Neural crest cell (in vitro differentiated cells): ENCODE measurements around the gene PTK6. TPM values are rescaled to one million over a fixed set of nuclear protein-coding genes. Genes with fewer than 3 reads are reported as not detected.
"Not testable (repeated sequence)": the region's sequence is repeated elsewhere in the genome, so short reads cannot be mapped to it uniquely, and the experiment has no call there.

Experiments
- DNase-seq: peaks from one replicate; pipeline ENCODE4 v3.0.0; 2021; ENCODE audit warnings: low read depth, mixed read lengths, low spot score
- H3K27ac Mint-ChIP-seq: one replicate; pipeline ENCODE4 v1.8.0; 2021; ENCODE audit warnings: mild to moderate bottlenecking, mixed read lengths; ENCODE audit not compliant: unreplicated experiment
- H3K27me3 Mint-ChIP-seq: 2 replicates; pipeline ENCODE4 v1.8.0; 2021; ENCODE audit warnings: low read depth, mild to moderate bottlenecking, mixed read lengths
- H3K36me3 Mint-ChIP-seq: 2 replicates; pipeline ENCODE4 v1.8.0; 2021; ENCODE audit warnings: low read depth, mild to moderate bottlenecking, mixed read lengths
- H3K4me1 Mint-ChIP-seq: 2 replicates; pipeline ENCODE4 v1.8.0; 2021; ENCODE audit warnings: mixed read lengths
- H3K4me3 Mint-ChIP-seq: one replicate; pipeline ENCODE4 v1.8.0; 2021; ENCODE audit warnings: mild to moderate bottlenecking, mixed read lengths
- H3K9me3 Mint-ChIP-seq: 2 replicates; pipeline ENCODE4 v1.8.0; 2021; ENCODE audit warnings: mixed read lengths
- total RNA-seq: library from RNA; stranded (reverse); gene quantifications from 2 replicates; pipeline ENCODE4 v1.2.1, GENCODE V29; 2021
- TF ChIP-seq, protein P1 (sequence below): fragments of 200-600 bp; sonication (generic); conservative IDR thresholded peaks from 2 replicates; pipeline ENCODE4 v1.5.0; 2021; ENCODE audit warnings: antibody characterized with exemption, mild to moderate bottlenecking

The PTK6 gene
- total RNA-seq, 1 donor from 2014 or later: not detected

DNA sequence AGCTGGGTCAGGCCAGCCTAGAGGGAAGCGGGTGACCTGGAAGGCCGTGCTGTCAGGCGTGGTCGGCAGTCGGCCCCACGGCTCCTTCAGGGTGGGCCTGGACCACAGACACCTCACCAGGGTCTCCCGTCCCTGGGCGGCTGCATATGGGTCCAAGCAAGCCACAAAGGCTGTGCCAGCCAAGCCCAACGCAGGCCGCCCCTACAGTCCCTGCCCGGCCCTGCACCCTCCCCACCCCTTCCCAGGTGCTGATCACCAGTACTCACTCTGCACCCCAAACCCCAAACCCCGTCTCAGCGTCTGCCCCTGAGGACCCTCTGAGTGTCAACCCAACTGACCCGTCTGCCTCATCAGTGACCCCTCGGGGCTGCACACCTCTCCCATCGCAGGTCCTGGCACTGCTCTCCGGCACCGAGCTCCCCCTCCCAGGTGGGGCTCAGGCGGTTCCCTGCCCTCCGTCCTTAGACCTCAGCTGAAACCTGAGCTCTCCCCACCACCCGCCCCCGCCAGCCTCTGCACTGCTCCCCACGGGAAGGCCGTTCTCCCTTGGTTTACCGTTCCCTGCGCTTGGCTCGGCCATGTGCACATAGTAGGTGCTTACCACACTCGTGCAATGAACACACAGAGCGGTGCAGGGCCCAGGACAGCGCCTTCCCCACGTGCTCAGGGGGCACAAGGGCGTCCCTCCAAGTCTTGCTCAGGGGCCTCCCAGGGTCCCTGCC is 18.1 kb downstream of the PTK6 start:
- H3K27me3 Mint-ChIP-seq: peaks cover 26% of the 10 kb centered on the region
- H3K4me1 Mint-ChIP-seq: peaks cover 8% of the 10 kb centered on the region
- peaks cover 5% of the 10 kb centered on the region for H3K36me3 Mint-ChIP-seq
- peak overlapping the region; percentile 83 for H3K4me3 Mint-ChIP-seq
- no peaks in the 10 kb centered on the region for H3K9me3 Mint-ChIP-seq
- TF ChIP-seq, protein P1, sequence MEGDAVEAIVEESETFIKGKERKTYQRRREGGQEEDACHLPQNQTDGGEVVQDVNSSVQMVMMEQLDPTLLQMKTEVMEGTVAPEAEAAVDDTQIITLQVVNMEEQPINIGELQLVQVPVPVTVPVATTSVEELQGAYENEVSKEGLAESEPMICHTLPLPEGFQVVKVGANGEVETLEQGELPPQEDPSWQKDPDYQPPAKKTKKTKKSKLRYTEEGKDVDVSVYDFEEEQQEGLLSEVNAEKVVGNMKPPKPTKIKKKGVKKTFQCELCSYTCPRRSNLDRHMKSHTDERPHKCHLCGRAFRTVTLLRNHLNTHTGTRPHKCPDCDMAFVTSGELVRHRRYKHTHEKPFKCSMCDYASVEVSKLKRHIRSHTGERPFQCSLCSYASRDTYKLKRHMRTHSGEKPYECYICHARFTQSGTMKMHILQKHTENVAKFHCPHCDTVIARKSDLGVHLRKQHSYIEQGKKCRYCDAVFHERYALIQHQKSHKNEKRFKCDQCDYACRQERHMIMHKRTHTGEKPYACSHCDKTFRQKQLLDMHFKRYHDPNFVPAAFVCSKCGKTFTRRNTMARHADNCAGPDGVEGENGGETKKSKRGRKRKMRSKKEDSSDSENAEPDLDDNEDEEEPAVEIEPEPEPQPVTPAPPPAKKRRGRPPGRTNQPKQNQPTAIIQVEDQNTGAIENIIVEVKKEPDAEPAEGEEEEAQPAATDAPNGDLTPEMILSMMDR: peak; percentile 12
- H3K27ac Mint-ChIP-seq: peak overlapping the region; percentile 50
- no peak for DNase-seq

DNA sequence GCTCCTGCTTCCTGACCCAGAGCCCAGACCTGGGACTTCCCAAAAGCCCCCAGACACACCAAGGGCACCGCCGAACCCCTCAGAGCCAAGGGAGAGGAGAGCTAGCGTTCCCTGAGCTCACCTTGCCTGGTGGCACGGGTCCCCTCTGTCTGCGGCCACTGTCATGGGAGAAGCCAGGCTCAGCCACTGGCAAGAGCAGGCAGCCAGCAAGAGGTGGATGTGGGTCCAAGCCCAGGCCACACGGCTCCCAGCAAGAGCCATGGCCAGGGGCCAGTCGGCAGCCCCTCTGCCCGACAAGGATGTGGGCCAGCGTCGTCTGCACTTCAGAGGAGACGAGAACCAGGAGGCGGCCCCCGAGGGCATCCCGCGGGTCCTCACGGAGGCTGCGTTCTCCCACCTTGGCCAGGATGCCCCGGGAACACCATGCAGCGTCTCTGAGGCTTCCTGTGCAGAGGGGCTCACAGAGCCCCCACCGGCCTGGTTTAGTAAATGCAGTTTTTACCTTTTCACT is 18.8 kb downstream of the PTK6 start:
- Mint-ChIP-seq H3K4me1 (peaks cover 4% of the 10 kb centered on the region), H3K27ac (no peak overlapping the region), H3K27me3 (peaks cover 30% of the 10 kb centered on the region), H3K36me3 (peaks cover 3% of the 10 kb centered on the region), H3K9me3 (peaks cover 1% of the 10 kb centered on the region), H3K4me3 (peak overlapping the region; percentile 83)
- no peak for DNase-seq
- TF ChIP-seq, protein P1: peak; percentile 38

DNA sequence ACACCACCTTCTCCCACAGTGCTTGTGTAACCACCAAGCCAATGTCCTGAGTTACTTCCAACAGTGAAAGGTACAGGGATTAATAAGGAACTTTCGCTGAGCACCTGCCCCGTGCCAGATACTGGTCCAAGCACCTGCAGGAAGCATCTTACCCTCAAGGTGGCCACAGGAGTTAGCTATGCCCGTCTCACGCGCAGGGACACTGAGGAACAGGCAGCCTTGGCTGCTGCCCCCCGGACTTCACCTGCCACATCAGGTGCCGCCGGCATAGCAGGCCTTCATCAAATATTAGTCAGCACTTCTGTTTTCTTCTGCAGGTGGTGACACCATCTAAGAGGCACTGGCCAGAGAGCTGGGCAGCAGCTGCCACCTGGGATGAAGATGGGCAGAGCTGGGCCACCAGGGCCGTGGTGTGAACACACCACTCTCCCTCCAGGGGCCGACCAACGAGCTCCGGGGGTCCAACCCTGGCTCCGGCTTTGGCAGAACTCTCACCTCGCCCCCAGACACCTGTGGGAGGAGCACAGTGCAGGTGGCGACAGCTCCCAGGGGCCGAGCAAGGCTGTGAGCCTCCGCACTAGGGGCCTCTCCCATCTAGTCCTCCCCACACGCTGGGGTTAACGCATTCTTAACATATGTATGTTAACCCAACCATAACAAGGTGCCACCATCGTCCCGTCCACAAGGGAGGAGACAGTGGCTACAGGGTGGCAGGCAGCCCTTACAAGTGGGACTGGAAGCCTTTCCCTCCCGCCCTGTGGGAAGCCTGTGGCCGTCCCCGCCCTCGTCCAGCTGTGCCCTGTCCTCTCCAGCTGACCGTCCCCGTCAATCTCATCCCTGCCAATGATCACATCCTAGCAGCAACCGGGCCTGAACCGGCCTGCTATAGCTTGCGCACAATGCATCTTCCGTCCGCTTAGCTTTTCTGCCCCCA is 19.5 kb downstream of the PTK6 start:
- H3K9me3 Mint-ChIP-seq: peaks cover 4% of the 10 kb centered on the region
- TF ChIP-seq, protein P1: no peak
- no peak overlapping the region for H3K27ac Mint-ChIP-seq
- peaks cover 38% of the 10 kb centered on the region for H3K27me3 Mint-ChIP-seq
- peak overlapping the region; percentile 83 for H3K4me3 Mint-ChIP-seq
- peaks cover 2% of the 10 kb centered on the region for H3K36me3 Mint-ChIP-seq
- H3K4me1 Mint-ChIP-seq: peaks cover 4% of the 10 kb centered on the region
- no peak for DNase-seq

DNA sequence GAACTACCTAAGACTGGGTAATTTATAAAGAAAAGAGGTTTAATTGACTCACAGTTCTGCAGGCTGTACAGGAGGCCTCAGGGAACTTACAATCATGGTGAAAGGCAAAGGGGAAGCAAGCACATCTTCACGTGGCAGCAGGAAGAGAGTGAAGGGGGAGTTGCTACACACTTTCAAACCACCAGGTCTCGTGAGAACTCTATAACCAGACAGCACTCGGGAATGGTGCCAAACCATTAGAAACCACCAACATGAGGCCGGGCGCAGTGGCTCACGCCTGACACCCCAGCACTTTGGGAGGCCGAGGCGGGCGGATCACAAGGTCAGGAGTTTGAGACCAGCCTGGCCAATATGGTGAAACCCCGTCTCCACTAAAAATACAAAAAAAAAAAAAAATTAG is 22.7 kb downstream of the PTK6 start:
- H3K36me3 Mint-ChIP-seq, DNase-seq, H3K27ac Mint-ChIP-seq, H3K4me1 Mint-ChIP-seq, H3K9me3 Mint-ChIP-seq: not testable (repeated sequence)
- H3K4me3 Mint-ChIP-seq: peak overlapping the region; percentile 45
- peaks cover 52% of the 10 kb centered on the region for H3K27me3 Mint-ChIP-seq

DNA sequence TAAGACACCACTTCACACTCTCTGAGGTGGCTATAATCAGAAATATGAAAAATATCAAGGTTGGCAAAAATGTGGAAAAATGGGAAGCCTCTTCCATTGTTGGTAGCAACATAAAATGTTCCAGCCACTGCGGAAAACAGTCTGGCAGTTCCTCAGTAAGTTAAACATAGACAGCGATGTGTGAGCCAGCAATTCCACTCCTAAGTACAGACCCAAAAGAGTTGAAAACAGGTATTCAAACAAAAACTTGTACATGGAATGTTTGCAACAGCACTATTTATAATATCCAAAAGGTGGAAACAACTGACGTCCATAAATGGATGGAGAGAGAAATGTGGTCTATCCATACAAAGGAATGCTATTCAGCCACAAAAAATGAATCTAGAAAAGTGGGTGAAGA is 24.0 kb downstream of the PTK6 start:
- DNase-seq: no peak
- Mint-ChIP-seq H3K36me3 (no peaks in the 10 kb centered on the region), H3K9me3 (peaks cover 4% of the 10 kb centered on the region), H3K4me1 (no peaks in the 10 kb centered on the region), H3K4me3 (no peak overlapping the region), H3K27ac (no peak overlapping the region), H3K27me3 (peaks cover 50% of the 10 kb centered on the region)
- TF ChIP-seq, protein P1: no peak
